ENCODE measurements around the gene BCL2L13. TPM values are rescaled to one million over a fixed set of nuclear protein-coding genes. Genes with fewer than 3 reads are reported as not detected.

Gene BCL2L13
- total RNA-seq, 1 experiment from 2014 or later = 52.9 TPM

DNA sequence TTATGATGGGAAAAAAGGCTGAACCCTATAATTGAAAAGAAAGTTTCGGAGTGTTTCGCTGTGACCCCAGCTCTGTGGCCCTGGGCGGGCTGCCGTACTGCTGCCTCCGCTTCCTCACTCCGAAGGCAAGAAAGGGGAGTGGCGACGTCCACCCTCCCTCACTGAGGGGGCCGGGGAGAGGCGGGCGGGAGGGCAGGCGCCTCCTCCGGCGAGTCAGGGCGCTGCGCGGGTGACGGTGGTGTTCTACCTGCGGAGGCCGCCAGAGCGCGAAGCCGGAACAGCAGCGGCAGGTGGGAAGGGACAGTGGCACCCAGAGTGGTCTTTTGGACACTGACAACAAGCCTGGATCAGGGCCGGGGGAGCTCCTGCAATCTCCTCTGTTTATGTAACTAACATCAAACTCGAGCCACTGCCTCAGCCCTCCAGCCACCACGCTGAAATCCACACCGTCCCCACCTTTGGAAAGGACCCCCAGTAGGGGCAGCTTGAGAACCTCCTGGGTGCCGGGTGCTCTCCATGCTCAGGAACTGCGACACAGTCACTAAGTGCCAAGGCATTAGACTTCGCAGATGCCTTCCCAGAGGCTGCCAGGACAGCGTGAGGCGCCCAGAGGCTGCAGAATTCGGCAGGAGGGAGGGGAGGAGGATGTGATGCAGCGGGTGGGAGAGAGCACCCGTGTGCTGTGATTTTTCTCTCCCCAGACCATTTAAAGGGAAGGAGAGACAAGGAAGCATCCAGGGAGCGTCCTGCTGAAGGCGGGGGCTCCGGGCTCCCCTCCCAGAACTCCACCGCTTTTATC is 110.2 kb downstream of the BCL2L13 start:
- TF ChIP-seq, protein P1, sequence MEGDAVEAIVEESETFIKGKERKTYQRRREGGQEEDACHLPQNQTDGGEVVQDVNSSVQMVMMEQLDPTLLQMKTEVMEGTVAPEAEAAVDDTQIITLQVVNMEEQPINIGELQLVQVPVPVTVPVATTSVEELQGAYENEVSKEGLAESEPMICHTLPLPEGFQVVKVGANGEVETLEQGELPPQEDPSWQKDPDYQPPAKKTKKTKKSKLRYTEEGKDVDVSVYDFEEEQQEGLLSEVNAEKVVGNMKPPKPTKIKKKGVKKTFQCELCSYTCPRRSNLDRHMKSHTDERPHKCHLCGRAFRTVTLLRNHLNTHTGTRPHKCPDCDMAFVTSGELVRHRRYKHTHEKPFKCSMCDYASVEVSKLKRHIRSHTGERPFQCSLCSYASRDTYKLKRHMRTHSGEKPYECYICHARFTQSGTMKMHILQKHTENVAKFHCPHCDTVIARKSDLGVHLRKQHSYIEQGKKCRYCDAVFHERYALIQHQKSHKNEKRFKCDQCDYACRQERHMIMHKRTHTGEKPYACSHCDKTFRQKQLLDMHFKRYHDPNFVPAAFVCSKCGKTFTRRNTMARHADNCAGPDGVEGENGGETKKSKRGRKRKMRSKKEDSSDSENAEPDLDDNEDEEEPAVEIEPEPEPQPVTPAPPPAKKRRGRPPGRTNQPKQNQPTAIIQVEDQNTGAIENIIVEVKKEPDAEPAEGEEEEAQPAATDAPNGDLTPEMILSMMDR (conservative IDR thresholded peaks at IDR 0.05; ENCODE audit: low read depth, low read length) = no peak
- TF ChIP-seq EZH2 (IDR thresholded peaks at IDR 0.05; ENCODE audit: borderline replicate concordance, low read depth, low read length, poor library complexity, severe bottlenecking) = no peak
- no peak overlapping the region for H3K27ac ChIP-seq (ENCODE audit: low read depth, low read length, poor library complexity, severe bottlenecking)
- no peaks in the 10 kb centered on the region for H3K9me3 ChIP-seq (ENCODE audit: low read depth, low read length, poor library complexity, severe bottlenecking)
- no peaks in the 10 kb centered on the region for H3K36me3 ChIP-seq (ENCODE audit: insufficient read depth, low read length, poor library complexity, severe bottlenecking)
- no peak for DNase-seq (ENCODE audit: low spot score)
- H3K27me3 ChIP-seq (replicated peaks; ENCODE audit: insufficient read depth, low read depth, low read length, poor library complexity) = no peaks in the 10 kb centered on the region
- POLR2A ChIA-PET (ENCODE audit: low non-redundant PET) = no interaction called here
- BruUV-seq (replicated peaks) = no TSS peak
- CTCF ChIA-PET = no interaction called here
- no peak overlapping the region for H3K4me3 ChIP-seq (ENCODE audit: low read depth, low read length, poor library complexity, severe bottlenecking)
- intact Hi-C loops (cut with micrococcal nuclease; ENCODE audit: unreplicated experiment) = no loop called here
- H3K4me1 ChIP-seq (ENCODE audit: insufficient read depth, low read length, poor library complexity, severe bottlenecking) = no peaks in the 10 kb centered on the region

GRCh38 chr22:17749605-17750395 is 111.2 kb downstream of the BCL2L13 start:
- DNase-seq (ENCODE audit: low spot score) = no peak
- no peak overlapping the region for H3K27ac ChIP-seq (ENCODE audit: low read depth, low read length, poor library complexity, severe bottlenecking)
- BruUV-seq (replicated peaks) = no TSS peak
- H3K27me3 ChIP-seq (replicated peaks; ENCODE audit: insufficient read depth, low read depth, low read length, poor library complexity) = no peaks in the 10 kb centered on the region
- ChIA-PET POLR2A (ENCODE audit: low non-redundant PET) (no interaction called here), CTCF (interaction anchor here (1.1 kb wide), 1 partner anchor 8 kb away, joined by 3 read pairs; no protein-coding TSS in a partner anchor)
- no peaks in the 10 kb centered on the region for H3K9me3 ChIP-seq (ENCODE audit: low read depth, low read length, poor library complexity, severe bottlenecking)
- no peak overlapping the region for H3K4me3 ChIP-seq (ENCODE audit: low read depth, low read length, poor library complexity, severe bottlenecking)
- TF ChIP-seq, protein P1 (conservative IDR thresholded peaks at IDR 0.05; ENCODE audit: low read depth, low read length) = no peak
- no peak for TF ChIP-seq EZH2 (IDR thresholded peaks at IDR 0.05; ENCODE audit: borderline replicate concordance, low read depth, low read length, poor library complexity, severe bottlenecking)
- intact Hi-C loops (cut with micrococcal nuclease; ENCODE audit: unreplicated experiment) = no loop called here
- H3K36me3 ChIP-seq (ENCODE audit: insufficient read depth, low read length, poor library complexity, severe bottlenecking) = no peaks in the 10 kb centered on the region
- H3K4me1 ChIP-seq (ENCODE audit: insufficient read depth, low read length, poor library complexity, severe bottlenecking) = no peaks in the 10 kb centered on the region

GRCh38 chr22:17751596-17751995 is 113.0 kb downstream of the BCL2L13 start:
- TF ChIP-seq EZH2 (IDR thresholded peaks at IDR 0.05; ENCODE audit: borderline replicate concordance, low read depth, low read length, poor library complexity, severe bottlenecking) = no peak
- TF ChIP-seq, protein P1 (conservative IDR thresholded peaks at IDR 0.05; ENCODE audit: low read depth, low read length) = no peak
- Histone ChIP-seq H3K27me3 (replicated peaks; ENCODE audit: insufficient read depth, low read depth, low read length, poor library complexity) (no peaks in the 10 kb centered on the region), H3K4me3 (ENCODE audit: low read depth, low read length, poor library complexity, severe bottlenecking) (no peak overlapping the region), H3K4me1 (ENCODE audit: insufficient read depth, low read length, poor library complexity, severe bottlenecking) (no peaks in the 10 kb centered on the region), H3K9me3 (ENCODE audit: low read depth, low read length, poor library complexity, severe bottlenecking) (no peaks in the 10 kb centered on the region), H3K27ac (ENCODE audit: low read depth, low read length, poor library complexity, severe bottlenecking) (no peak overlapping the region), H3K36me3 (ENCODE audit: insufficient read depth, low read length, poor library complexity, severe bottlenecking) (no peaks in the 10 kb centered on the region)
- intact Hi-C loops (cut with micrococcal nuclease; ENCODE audit: unreplicated experiment) = no loop called here
- POLR2A ChIA-PET (ENCODE audit: low non-redundant PET) = no interaction called here
- DNase-seq (ENCODE audit: low spot score) = no peak
- CTCF ChIA-PET = no interaction called here
- BruUV-seq (replicated peaks) = no TSS peak
